ENCODE measurements around the gene NUTM2F. TPM values are rescaled to one million over a fixed set of nuclear protein-coding genes. Genes with fewer than 3 reads are reported as not detected.

The NUTM2F gene
- total and polyA plus RNA-seq, 4 donors, result not detected

- no peaks in the 10 kb centered on the region for H3K4me1 ChIP-seq (ENCODE audit: control insufficient read depth in 1 of 2, insufficient read depth in 2 of 2, low read length in 2 of 2)
- no peaks in the 10 kb centered on the region for H3K9me3 ChIP-seq (ENCODE audit: control insufficient read depth, low read length)
- 97 to 98% methylated on average over 20 of the region's 20 CpGs for WGBS, 2 donors
- no peak overlapping the region for H3K4me3 ChIP-seq (ENCODE audit: low read length in 2 of 2)
- DNase-seq (no peak), ATAC-seq (ENCODE audit: low FRiP score) (no peak)
- no peaks in the 10 kb centered on the region for H3K27me3 ChIP-seq (ENCODE audit: control insufficient read depth in 1 of 2, insufficient read depth in 2 of 2, low read length in 1 of 2)
- intact Hi-C loops (cut with DNase I), result no loop called here
- no peak overlapping the region for H3K27ac ChIP-seq (ENCODE audit: low read depth in 1 of 2, low read length in 2 of 2)
- H3K36me3 ChIP-seq (ENCODE audit: control insufficient read depth in 1 of 2, insufficient read depth in 2 of 2, low read length in 1 of 2), result no peaks in the 10 kb centered on the region
Measured at GRCh38 chr9:94300470-94301301, 27.8 kb downstream of the NUTM2F start.

GRCh38 chr9:94298949-94299599, 29.4 kb downstream of the NUTM2F start:
- no peaks in the 10 kb centered on the region for H3K36me3 ChIP-seq (ENCODE audit: control insufficient read depth in 1 of 2, insufficient read depth in 2 of 2, low read length in 1 of 2)
- H3K4me1 ChIP-seq (ENCODE audit: control insufficient read depth in 1 of 2, insufficient read depth in 2 of 2, low read length in 2 of 2), result no peaks in the 10 kb centered on the region
- peak; percentile 73 for ATAC-seq (ENCODE audit: low FRiP score)
- intact Hi-C loops (cut with DNase I), result no loop called here
- no peak overlapping the region for H3K27ac ChIP-seq (ENCODE audit: low read depth in 1 of 2, low read length in 2 of 2)
- H3K27me3 ChIP-seq (ENCODE audit: control insufficient read depth in 1 of 2, insufficient read depth in 2 of 2, low read length in 1 of 2), result no peaks in the 10 kb centered on the region
- 57 to 65% methylated on average over 9 of the region's 9 CpGs for WGBS, 2 donors
- no peaks in the 10 kb centered on the region for H3K9me3 ChIP-seq (ENCODE audit: control insufficient read depth, low read length)
- no peak overlapping the region for H3K4me3 ChIP-seq (ENCODE audit: low read length in 2 of 2)
- DNase-seq, result no peak

- 7 to 10% methylated on average over 2 of the region's 2 CpGs for WGBS, 2 donors
- H3K27ac ChIP-seq (ENCODE audit: low read depth in 1 of 2, low read length in 2 of 2), result peak overlapping the region in 1 of 2 donors; percentile 17
Measured at GRCh38 chr9:94289691-94290090, 38.8 kb downstream of the NUTM2F start.

GRCh38 chr9:94287877-94288513, 40.4 kb downstream of the NUTM2F start:
- 21 to 22% methylated on average over 7 of the region's 7 CpGs for WGBS, 2 donors
- H3K9me3 ChIP-seq (ENCODE audit: control insufficient read depth, low read length), result no peaks in the 10 kb centered on the region
- no peaks in the 10 kb centered on the region for H3K27me3 ChIP-seq (ENCODE audit: control insufficient read depth in 1 of 2, insufficient read depth in 2 of 2, low read length in 1 of 2)
- no peak overlapping the region for H3K4me3 ChIP-seq (ENCODE audit: low read length in 2 of 2)
- peaks cover 0 to 2% of the 10 kb centered on the region in 2 donors for H3K4me1 ChIP-seq (ENCODE audit: control insufficient read depth in 1 of 2, insufficient read depth in 2 of 2, low read length in 2 of 2)
- DNase-seq (no peak), ATAC-seq (ENCODE audit: low FRiP score) (no peak)
- peak overlapping the region in 1 of 2 donors; percentile 73 for H3K27ac ChIP-seq (ENCODE audit: low read depth in 1 of 2, low read length in 2 of 2)
- no peaks in the 10 kb centered on the region for H3K36me3 ChIP-seq (ENCODE audit: control insufficient read depth in 1 of 2, insufficient read depth in 2 of 2, low read length in 1 of 2)
- intact Hi-C loops (cut with DNase I), result no loop called here

More at GRCh38 chr9:94289691-94290090, 38.8 kb downstream of the NUTM2F start:
- Histone ChIP-seq H3K4me1 (ENCODE audit: control insufficient read depth in 1 of 2, insufficient read depth in 2 of 2, low read length in 2 of 2) (peaks cover 0 to 2% of the 10 kb centered on the region in 2 donors), H3K36me3 (ENCODE audit: control insufficient read depth in 1 of 2, insufficient read depth in 2 of 2, low read length in 1 of 2) (no peaks in the 10 kb centered on the region), H3K9me3 (ENCODE audit: control insufficient read depth, low read length) (no peaks in the 10 kb centered on the region), H3K4me3 (ENCODE audit: low read length in 2 of 2) (no peak overlapping the region), H3K27me3 (ENCODE audit: control insufficient read depth in 1 of 2, insufficient read depth in 2 of 2, low read length in 1 of 2) (no peaks in the 10 kb centered on the region)
- no peak for DNase-seq
- intact Hi-C loops (cut with DNase I), result no loop called here
- ATAC-seq (ENCODE audit: low FRiP score), result no peak

- 91% methylated on average over 3 of the region's 3 CpGs for WGBS, 2 donors
- ATAC-seq (ENCODE audit: low FRiP score) (no peak), DNase-seq (no peak)
- no peaks in the 10 kb centered on the region for H3K9me3 ChIP-seq (ENCODE audit: control insufficient read depth, low read length)
- no peak overlapping the region for H3K27ac ChIP-seq (ENCODE audit: low read depth in 1 of 2, low read length in 2 of 2)
- intact Hi-C loops (cut with DNase I), result no loop called here
- no peak overlapping the region for H3K4me3 ChIP-seq (ENCODE audit: low read length in 2 of 2)
- H3K4me1 ChIP-seq (ENCODE audit: control insufficient read depth in 1 of 2, insufficient read depth in 2 of 2, low read length in 2 of 2), result peaks cover 0 to 2% of the 10 kb centered on the region in 2 donors
- no peaks in the 10 kb centered on the region for H3K27me3 ChIP-seq (ENCODE audit: control insufficient read depth in 1 of 2, insufficient read depth in 2 of 2, low read length in 1 of 2)
- H3K36me3 ChIP-seq (ENCODE audit: control insufficient read depth in 1 of 2, insufficient read depth in 2 of 2, low read length in 1 of 2), result no peaks in the 10 kb centered on the region
Measured at GRCh38 chr9:94286116-94286515, 42.3 kb downstream of the NUTM2F start.

- H3K27me3 ChIP-seq (ENCODE audit: control insufficient read depth in 1 of 2, insufficient read depth in 2 of 2, low read length in 1 of 2), result no peaks in the 10 kb centered on the region
- H3K9me3 ChIP-seq (ENCODE audit: control insufficient read depth, low read length), result no peaks in the 10 kb centered on the region
- no peak overlapping the region for H3K4me3 ChIP-seq (ENCODE audit: low read length in 2 of 2)
- no peak for DNase-seq
- H3K27ac ChIP-seq (ENCODE audit: low read depth in 1 of 2, low read length in 2 of 2), result no peak overlapping the region
- no peak for ATAC-seq (ENCODE audit: low FRiP score)
- no peaks in the 10 kb centered on the region for H3K4me1 ChIP-seq (ENCODE audit: control insufficient read depth in 1 of 2, insufficient read depth in 2 of 2, low read length in 2 of 2)
- H3K36me3 ChIP-seq (ENCODE audit: control insufficient read depth in 1 of 2, insufficient read depth in 2 of 2, low read length in 1 of 2), result no peaks in the 10 kb centered on the region
- intact Hi-C loops (cut with DNase I), result no loop called here
Measured at GRCh38 chr9:94281101-94281500, 47.3 kb downstream of the NUTM2F start.

- 97 to 98% methylated on average over 9 of the region's 9 CpGs for WGBS, 2 donors
- DNase-seq (no peak), ATAC-seq (ENCODE audit: low FRiP score) (no peak)
- Histone ChIP-seq H3K36me3 (ENCODE audit: control insufficient read depth in 1 of 2, insufficient read depth in 2 of 2, low read length in 1 of 2) (no peaks in the 10 kb centered on the region), H3K27me3 (ENCODE audit: control insufficient read depth in 1 of 2, insufficient read depth in 2 of 2, low read length in 1 of 2) (no peaks in the 10 kb centered on the region), H3K4me1 (ENCODE audit: control insufficient read depth in 1 of 2, insufficient read depth in 2 of 2, low read length in 2 of 2) (no peaks in the 10 kb centered on the region), H3K4me3 (ENCODE audit: low read length in 2 of 2) (no peak overlapping the region), H3K27ac (ENCODE audit: low read depth in 1 of 2, low read length in 2 of 2) (no peak overlapping the region), H3K9me3 (ENCODE audit: control insufficient read depth, low read length) (no peaks in the 10 kb centered on the region)
- intact Hi-C loops (cut with DNase I), result no loop called here
Measured at GRCh38 chr9:94280409-94280989, 47.9 kb downstream of the NUTM2F start.

GRCh38 chr9:94277885-94278536, 50.4 kb downstream of the NUTM2F start:
- intact Hi-C loops (cut with DNase I), result no loop called here
- WGBS, 2 donors, result 96 to 97% methylated on average over 3 to 6 of the region's 6 CpGs
- Histone ChIP-seq H3K27me3 (ENCODE audit: control insufficient read depth in 1 of 2, insufficient read depth in 2 of 2, low read length in 1 of 2) (no peaks in the 10 kb centered on the region), H3K4me1 (ENCODE audit: control insufficient read depth in 1 of 2, insufficient read depth in 2 of 2, low read length in 2 of 2) (no peaks in the 10 kb centered on the region), H3K36me3 (ENCODE audit: control insufficient read depth in 1 of 2, insufficient read depth in 2 of 2, low read length in 1 of 2) (no peaks in the 10 kb centered on the region), H3K27ac (ENCODE audit: low read depth in 1 of 2, low read length in 2 of 2) (no peak overlapping the region), H3K4me3 (ENCODE audit: low read length in 2 of 2) (no peak overlapping the region), H3K9me3 (ENCODE audit: control insufficient read depth, low read length) (no peaks in the 10 kb centered on the region)
- ATAC-seq (ENCODE audit: low FRiP score) (no peak), DNase-seq (no peak)
